Right kidney (tissue), 1 donor: ENCODE results near the gene DEFB132.

Experiments used
- DNase-seq: peaks from one replicate; pipeline ENCODE4 v3.0.0-alpha.2; 2016

DEFB132 gene

GRCh38 chr20:263701-264100 lies 6.2 kb downstream of the DEFB132 start:
- no peak for DNase-seq

- DNase-seq: peak; percentile 82
These were observed 9.4 kb downstream of the DEFB132 start for GRCh38 chr20:266596-267562.

- no peak for DNase-seq
These were observed 13.0 kb downstream of the DEFB132 start for GRCh38 chr20:270517-270916.

GRCh38 chr20:271069-271468 lies 13.5 kb downstream of the DEFB132 start:
- no peak for DNase-seq

GRCh38 chr20:271528-271927 lies 14.0 kb downstream of the DEFB132 start:
- DNase-seq: no peak

- DNase-seq: no peak
These were observed 15.2 kb downstream of the DEFB132 start for GRCh38 chr20:272718-273117.

GRCh38 chr20:273884-274283 lies 16.4 kb downstream of the DEFB132 start:
- DNase-seq: no peak

- DNase-seq: no peak
These were observed 18.3 kb downstream of the DEFB132 start for GRCh38 chr20:275791-276190.

GRCh38 chr20:276620-277495 lies 19.3 kb downstream of the DEFB132 start:
- DNase-seq: no peak

GRCh38 chr20:277496-277781 lies 19.9 kb downstream of the DEFB132 start:
- DNase-seq: no peak

GRCh38 chr20:278181-278580 lies 20.7 kb downstream of the DEFB132 start:
- no peak for DNase-seq

- DNase-seq: peak; percentile 59
These were observed 21.4 kb downstream of the DEFB132 start for GRCh38 chr20:278607-279571.

GRCh38 chr20:284172-284571 lies 26.6 kb downstream of the DEFB132 start:
- no peak for DNase-seq

GRCh38 chr20:286508-286907 lies 29.0 kb downstream of the DEFB132 start:
- no peak for DNase-seq

- DNase-seq: no peak
These were observed 31.6 kb downstream of the DEFB132 start for GRCh38 chr20:288956-289692.

GRCh38 chr20:289693-290083 lies 32.2 kb downstream of the DEFB132 start:
- no peak for DNase-seq

GRCh38 chr20:290084-290831 lies 32.7 kb downstream of the DEFB132 start, which contains the start of gene C20orf96:
Gene C20orf96 (minus strand): TSS chr20:290750. CDS start chr20:290610, 140 bp downstream.
- peak; percentile 88 for DNase-seq

GRCh38 chr20:294602-295001 lies 37.1 kb downstream of the DEFB132 start:
- DNase-seq: no peak

GRCh38 chr20:295804-296203 lies 38.3 kb downstream of the DEFB132 start:
- DNase-seq: no peak

- DNase-seq: peak; percentile 97
These were observed 39.8 kb downstream of the DEFB132 start, which contains the start of gene ZCCHC3 for GRCh38 chr20:297098-297924. Gene ZCCHC3 (plus strand): TSS chr20:297570. CDS start chr20:297587, 17 bp downstream.
